Measurements from ENCODE around the gene KIF22. TPM values are rescaled to one million over a fixed set of nuclear protein-coding genes. Genes with fewer than 3 reads are reported as not detected.

The KIF22 gene
- polyA plus RNA-seq, 1 of the 3 experiments (the other 2 are of a cell fraction), result 64.1 TPM

DNA sequence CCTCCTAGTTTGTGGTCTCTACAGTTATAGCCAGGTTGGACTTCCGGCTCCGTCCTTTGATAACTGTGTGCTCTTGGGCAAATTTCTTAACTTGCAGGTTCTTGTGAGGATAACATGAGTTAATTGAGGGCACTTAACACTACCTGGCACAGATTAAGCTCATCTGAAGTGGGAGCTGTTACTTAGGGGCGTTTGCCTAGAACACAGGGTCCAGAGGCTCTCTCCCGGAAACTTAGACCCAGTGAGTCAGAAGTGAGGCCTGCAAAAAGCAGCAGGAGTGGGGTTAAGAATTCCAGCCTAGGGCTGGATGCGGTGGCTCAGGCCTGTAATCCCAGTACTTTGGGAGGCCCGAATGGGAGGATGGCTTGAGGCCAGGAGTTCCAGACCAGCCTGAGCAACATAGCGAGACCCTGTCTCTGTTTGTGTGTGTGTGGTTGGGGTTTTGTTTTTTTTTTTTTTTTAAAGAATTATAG lies 31.1 kb downstream of the KIF22 start:
- ChIA-PET POLR2A (interaction anchor here (0.8 kb wide), 1 partner anchor 27 kb away, joined by 3 read pairs; no protein-coding TSS in a partner anchor), CTCF (interaction anchor here (1.0 to 14.0 kb wide), 2 partner anchors 25 to 229 kb away, joined by 3 to 129 read pairs; no protein-coding TSS in a partner anchor)
- peaks cover 58% of the 10 kb centered on the region for H3F3A ChIP-seq (replicated peaks; ENCODE audit: insufficient read depth)
- DNase-seq, result no peak
- peak overlapping the region; percentile 72 for H3K9ac ChIP-seq
- H3K4me3 ChIP-seq (ENCODE audit: low read depth in 2 of 2, low read length in 1 of 2), result peak overlapping the region; percentile 59 to 93; a peak in 3 of 4 replicates
- H3K79me2 ChIP-seq (ENCODE audit: insufficient read depth), result peaks cover 86% of the 10 kb centered on the region
- H3K36me3 ChIP-seq (replicated peaks in 1 of 2; ENCODE audit: control insufficient read depth in 1 of 2, insufficient read depth in 2 of 2, low read length in 1 of 2), result peaks cover 6 to 19% of the 10 kb centered on the region in 2 experiments
- H3K27ac ChIP-seq (ENCODE audit: low read depth in 2 of 2, low read length in 1 of 2), result peak overlapping the region; percentile 44 to 97
- H2AFZ ChIP-seq (ENCODE audit: low read depth), result no peak overlapping the region
- 47% methylated on average over 4 of the region's 7 CpGs for WGBS (ENCODE audit: low lambda C conversion rate)
- no peaks in the 10 kb centered on the region for H3K9me2 ChIP-seq
- H3K4me1 ChIP-seq (ENCODE audit: control insufficient read depth in 1 of 2, insufficient read depth in 2 of 2, low read depth in 1 of 2, low read length in 1 of 2), result peaks cover 36 to 41% of the 10 kb centered on the region in 2 experiments; a peak in 3 of 4 replicates
- no peaks in the 10 kb centered on the region for H4K20me1 ChIP-seq (ENCODE audit: insufficient read depth)
- H3K4me2 ChIP-seq, result peak overlapping the region; percentile 86
- H3K9me3 ChIP-seq, result no peaks in the 10 kb centered on the region
- H3K27me3 ChIP-seq (ENCODE audit: insufficient read depth), result no peaks in the 10 kb centered on the region
- TF ChIP-seq YY1 (IDR thresholded peaks at IDR 0.05; ENCODE audit: low read depth) (no peak), NRF1 (IDR thresholded peaks at IDR 0.05; ENCODE audit: low read depth, low read length) (no peak), TAF1 (IDR thresholded peaks at IDR 0.05; ENCODE audit: borderline replicate concordance, low read depth, low read length) (no peak), NFIC (IDR thresholded peaks at IDR 0.05; ENCODE audit: borderline replicate concordance) (no peak), EP300 (IDR thresholded peaks at IDR 0.05; ENCODE audit: borderline replicate concordance in 1 of 2, low read depth in 1 of 2, low read length in 1 of 2) (0 out of 4 replicates have a peak, but pooled peaks of 1 of the 2 experiments have one; percentile 5), RCOR1 (IDR thresholded peaks at IDR 0.05; ENCODE audit: low read length) (no peak), TEAD4 (IDR thresholded peaks at IDR 0.05; ENCODE audit: borderline replicate concordance, insufficient read depth) (no peak), RXRA (IDR thresholded peaks at IDR 0.05; ENCODE audit: borderline replicate concordance, low read depth) (no peak), SIN3A (IDR thresholded peaks at IDR 0.05; ENCODE audit: borderline replicate concordance, low read depth, low read length) (0 out of 2 replicates have a peak, but pooled peaks have one; percentile 41), EZH2phosphoT487 (IDR thresholded peaks at IDR 0.05; ENCODE audit: borderline replicate concordance, low read depth) (no peak), ELF1 (IDR thresholded peaks at IDR 0.05) (no peak; the same call in 1 of the 2 replicates), POLR2AphosphoS5 (IDR thresholded peaks at IDR 0.05; ENCODE audit: low read depth, low read length) (no peak), TCF12 (IDR thresholded peaks at IDR 0.05) (0 out of 2 replicates have a peak, but pooled peaks have one; percentile 47), CHD2 (IDR thresholded peaks at IDR 0.05; ENCODE audit: low read length, partially characterized antibody) (no peak), FOSL2 (IDR thresholded peaks at IDR 0.05; ENCODE audit: borderline replicate concordance, low read depth) (peak; percentile 61; the same call in 1 of the 2 replicates), RAD21 (IDR thresholded peaks at IDR 0.05; ENCODE audit: low read length) (no peak), JUND (IDR thresholded peaks at IDR 0.05) (peak; percentile 50; the same call in 1 of the 2 replicates), FOXM1 (IDR thresholded peaks at IDR 0.05; ENCODE audit: low read depth) (no peak), GATA2 (CRISPR knock-in tag; IDR thresholded peaks at IDR 0.05) (no peak), MEF2A (IDR thresholded peaks at IDR 0.05; ENCODE audit: borderline replicate concordance, low read depth) (no peak), RFX5 (IDR thresholded peaks at IDR 0.05; ENCODE audit: low read length) (no peak), GABPA (IDR thresholded peaks at IDR 0.05; ENCODE audit: low read depth) (no peak)
- TF ChIP-seq, protein P1, sequence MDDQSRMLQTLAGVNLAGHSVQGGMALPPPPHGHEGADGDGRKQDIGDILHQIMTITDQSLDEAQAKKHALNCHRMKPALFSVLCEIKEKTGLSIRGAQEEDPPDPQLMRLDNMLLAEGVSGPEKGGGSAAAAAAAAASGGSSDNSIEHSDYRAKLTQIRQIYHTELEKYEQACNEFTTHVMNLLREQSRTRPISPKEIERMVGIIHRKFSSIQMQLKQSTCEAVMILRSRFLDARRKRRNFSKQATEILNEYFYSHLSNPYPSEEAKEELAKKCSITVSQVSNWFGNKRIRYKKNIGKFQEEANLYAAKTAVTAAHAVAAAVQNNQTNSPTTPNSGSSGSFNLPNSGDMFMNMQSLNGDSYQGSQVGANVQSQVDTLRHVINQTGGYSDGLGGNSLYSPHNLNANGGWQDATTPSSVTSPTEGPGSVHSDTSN (IDR thresholded peaks at IDR 0.05), result no peak
- TF ChIP-seq, protein P2, sequence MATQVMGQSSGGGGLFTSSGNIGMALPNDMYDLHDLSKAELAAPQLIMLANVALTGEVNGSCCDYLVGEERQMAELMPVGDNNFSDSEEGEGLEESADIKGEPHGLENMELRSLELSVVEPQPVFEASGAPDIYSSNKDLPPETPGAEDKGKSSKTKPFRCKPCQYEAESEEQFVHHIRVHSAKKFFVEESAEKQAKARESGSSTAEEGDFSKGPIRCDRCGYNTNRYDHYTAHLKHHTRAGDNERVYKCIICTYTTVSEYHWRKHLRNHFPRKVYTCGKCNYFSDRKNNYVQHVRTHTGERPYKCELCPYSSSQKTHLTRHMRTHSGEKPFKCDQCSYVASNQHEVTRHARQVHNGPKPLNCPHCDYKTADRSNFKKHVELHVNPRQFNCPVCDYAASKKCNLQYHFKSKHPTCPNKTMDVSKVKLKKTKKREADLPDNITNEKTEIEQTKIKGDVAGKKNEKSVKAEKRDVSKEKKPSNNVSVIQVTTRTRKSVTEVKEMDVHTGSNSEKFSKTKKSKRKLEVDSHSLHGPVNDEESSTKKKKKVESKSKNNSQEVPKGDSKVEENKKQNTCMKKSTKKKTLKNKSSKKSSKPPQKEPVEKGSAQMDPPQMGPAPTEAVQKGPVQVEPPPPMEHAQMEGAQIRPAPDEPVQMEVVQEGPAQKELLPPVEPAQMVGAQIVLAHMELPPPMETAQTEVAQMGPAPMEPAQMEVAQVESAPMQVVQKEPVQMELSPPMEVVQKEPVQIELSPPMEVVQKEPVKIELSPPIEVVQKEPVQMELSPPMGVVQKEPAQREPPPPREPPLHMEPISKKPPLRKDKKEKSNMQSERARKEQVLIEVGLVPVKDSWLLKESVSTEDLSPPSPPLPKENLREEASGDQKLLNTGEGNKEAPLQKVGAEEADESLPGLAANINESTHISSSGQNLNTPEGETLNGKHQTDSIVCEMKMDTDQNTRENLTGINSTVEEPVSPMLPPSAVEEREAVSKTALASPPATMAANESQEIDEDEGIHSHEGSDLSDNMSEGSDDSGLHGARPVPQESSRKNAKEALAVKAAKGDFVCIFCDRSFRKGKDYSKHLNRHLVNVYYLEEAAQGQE (IDR thresholded peaks at IDR 0.05; ENCODE audit: low read depth, low read length), result 0 out of 2 replicates have a peak, but pooled peaks have one; percentile 5
- TF ChIP-seq, protein P3, sequence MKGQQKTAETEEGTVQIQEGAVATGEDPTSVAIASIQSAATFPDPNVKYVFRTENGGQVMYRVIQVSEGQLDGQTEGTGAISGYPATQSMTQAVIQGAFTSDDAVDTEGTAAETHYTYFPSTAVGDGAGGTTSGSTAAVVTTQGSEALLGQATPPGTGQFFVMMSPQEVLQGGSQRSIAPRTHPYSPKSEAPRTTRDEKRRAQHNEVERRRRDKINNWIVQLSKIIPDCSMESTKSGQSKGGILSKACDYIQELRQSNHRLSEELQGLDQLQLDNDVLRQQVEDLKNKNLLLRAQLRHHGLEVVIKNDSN (IDR thresholded peaks at IDR 0.05; ENCODE audit: borderline replicate concordance, low read depth), result no peak
- TF ChIP-seq, protein P4, sequence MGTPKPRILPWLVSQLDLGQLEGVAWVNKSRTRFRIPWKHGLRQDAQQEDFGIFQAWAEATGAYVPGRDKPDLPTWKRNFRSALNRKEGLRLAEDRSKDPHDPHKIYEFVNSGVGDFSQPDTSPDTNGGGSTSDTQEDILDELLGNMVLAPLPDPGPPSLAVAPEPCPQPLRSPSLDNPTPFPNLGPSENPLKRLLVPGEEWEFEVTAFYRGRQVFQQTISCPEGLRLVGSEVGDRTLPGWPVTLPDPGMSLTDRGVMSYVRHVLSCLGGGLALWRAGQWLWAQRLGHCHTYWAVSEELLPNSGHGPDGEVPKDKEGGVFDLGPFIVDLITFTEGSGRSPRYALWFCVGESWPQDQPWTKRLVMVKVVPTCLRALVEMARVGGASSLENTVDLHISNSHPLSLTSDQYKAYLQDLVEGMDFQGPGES (IDR thresholded peaks at IDR 0.05; ENCODE audit: low read depth, low read length), result no peak
- TF ChIP-seq, protein P5, sequence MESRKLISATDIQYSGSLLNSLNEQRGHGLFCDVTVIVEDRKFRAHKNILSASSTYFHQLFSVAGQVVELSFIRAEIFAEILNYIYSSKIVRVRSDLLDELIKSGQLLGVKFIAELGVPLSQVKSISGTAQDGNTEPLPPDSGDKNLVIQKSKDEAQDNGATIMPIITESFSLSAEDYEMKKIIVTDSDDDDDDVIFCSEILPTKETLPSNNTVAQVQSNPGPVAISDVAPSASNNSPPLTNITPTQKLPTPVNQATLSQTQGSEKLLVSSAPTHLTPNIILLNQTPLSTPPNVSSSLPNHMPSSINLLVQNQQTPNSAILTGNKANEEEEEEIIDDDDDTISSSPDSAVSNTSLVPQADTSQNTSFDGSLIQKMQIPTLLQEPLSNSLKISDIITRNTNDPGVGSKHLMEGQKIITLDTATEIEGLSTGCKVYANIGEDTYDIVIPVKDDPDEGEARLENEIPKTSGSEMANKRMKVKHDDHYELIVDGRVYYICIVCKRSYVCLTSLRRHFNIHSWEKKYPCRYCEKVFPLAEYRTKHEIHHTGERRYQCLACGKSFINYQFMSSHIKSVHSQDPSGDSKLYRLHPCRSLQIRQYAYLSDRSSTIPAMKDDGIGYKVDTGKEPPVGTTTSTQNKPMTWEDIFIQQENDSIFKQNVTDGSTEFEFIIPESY (IDR thresholded peaks at IDR 0.05; ENCODE audit: borderline replicate concordance, low read depth), result no peak

All from SK-N-SH (cell line).